Measurements from ENCODE around the gene BRMS1.

The BRMS1 gene

GRCh38 chr11:66336234-66337102 is 8.4 kb downstream of the BRMS1 start, which contains the start of gene RIN1:
TSS of gene RIN1 (minus strand) at chr11:66336434. CDS start at chr11:66336402, 32 bp downstream.
- peak in 2 of 3 donors; percentile 29 for DNase-seq
- H3K27me3 ChIP-seq (replicated peaks; ENCODE audit: control insufficient read depth, insufficient read depth, low read length, poor library complexity, severe bottlenecking) = no peaks in the 10 kb centered on the region
- no peaks in the 10 kb centered on the region for H3K9me3 ChIP-seq (ENCODE audit: control insufficient read depth, low read length)
- peaks cover 34% of the 10 kb centered on the region for H3K36me3 ChIP-seq (ENCODE audit: control insufficient read depth, insufficient read depth, low read length)
- H3K4me3 ChIP-seq (ENCODE audit: insufficient read depth, low read depth, low read length, poor library complexity, severe bottlenecking) = peak within 1 kb of the TSS; percentile 62
- H3K4me1 ChIP-seq (ENCODE audit: control insufficient read depth, insufficient read depth, low read length, poor library complexity, severe bottlenecking) = peaks cover 17% of the 10 kb centered on the region
- peak within 1 kb of the TSS; percentile 53 for H3K27ac ChIP-seq (ENCODE audit: insufficient read depth, low read length, poor library complexity, severe bottlenecking)

DNA sequence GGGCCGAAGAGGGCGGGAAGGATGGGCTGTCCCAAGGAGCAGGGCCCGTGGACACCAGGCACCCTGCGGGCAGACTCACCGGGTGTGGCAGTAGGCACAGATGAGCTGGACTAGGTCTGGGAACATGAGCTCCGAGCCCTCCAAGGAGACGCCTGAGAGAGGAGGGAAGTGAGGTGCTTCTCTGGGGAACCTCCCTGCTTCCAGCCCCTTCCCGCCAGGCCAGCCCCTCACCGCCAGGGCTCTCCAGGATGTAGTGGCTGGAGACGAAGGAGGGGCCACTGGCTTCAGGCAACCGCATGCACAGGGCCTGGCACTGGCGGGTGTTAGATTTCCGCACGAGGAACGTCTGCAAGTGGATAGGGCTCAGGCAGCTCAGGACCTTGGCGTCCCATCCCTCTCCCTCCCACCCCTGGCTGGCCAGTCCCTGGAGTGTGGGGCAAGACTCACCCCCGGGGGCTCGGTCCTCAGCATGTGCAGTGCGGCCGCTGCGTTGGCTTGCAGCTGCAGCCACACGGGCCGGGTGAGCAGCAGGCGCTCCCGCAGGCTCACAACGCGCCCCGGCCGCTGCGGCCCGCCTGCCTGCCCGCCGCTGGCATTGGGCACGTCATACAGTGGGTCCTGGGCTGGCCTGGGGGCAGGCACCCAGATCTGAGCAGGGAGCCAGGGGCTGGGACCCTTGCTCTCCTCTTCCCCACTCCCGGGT is 9.2 kb downstream of the BRMS1 start:
- Histone ChIP-seq H3K36me3 (ENCODE audit: control insufficient read depth, insufficient read depth, low read length) (peaks cover 26% of the 10 kb centered on the region), H3K4me1 (ENCODE audit: control insufficient read depth, insufficient read depth, low read length, poor library complexity, severe bottlenecking) (peaks cover 17% of the 10 kb centered on the region), H3K27me3 (replicated peaks; ENCODE audit: control insufficient read depth, insufficient read depth, low read length, poor library complexity, severe bottlenecking) (no peaks in the 10 kb centered on the region), H3K27ac (ENCODE audit: insufficient read depth, low read length, poor library complexity, severe bottlenecking) (peak overlapping the region; percentile 53), H3K4me3 (ENCODE audit: insufficient read depth, low read depth, low read length, poor library complexity, severe bottlenecking) (peak overlapping the region; percentile 62), H3K9me3 (ENCODE audit: control insufficient read depth, low read length) (no peaks in the 10 kb centered on the region)
- no peak for DNase-seq

DNA sequence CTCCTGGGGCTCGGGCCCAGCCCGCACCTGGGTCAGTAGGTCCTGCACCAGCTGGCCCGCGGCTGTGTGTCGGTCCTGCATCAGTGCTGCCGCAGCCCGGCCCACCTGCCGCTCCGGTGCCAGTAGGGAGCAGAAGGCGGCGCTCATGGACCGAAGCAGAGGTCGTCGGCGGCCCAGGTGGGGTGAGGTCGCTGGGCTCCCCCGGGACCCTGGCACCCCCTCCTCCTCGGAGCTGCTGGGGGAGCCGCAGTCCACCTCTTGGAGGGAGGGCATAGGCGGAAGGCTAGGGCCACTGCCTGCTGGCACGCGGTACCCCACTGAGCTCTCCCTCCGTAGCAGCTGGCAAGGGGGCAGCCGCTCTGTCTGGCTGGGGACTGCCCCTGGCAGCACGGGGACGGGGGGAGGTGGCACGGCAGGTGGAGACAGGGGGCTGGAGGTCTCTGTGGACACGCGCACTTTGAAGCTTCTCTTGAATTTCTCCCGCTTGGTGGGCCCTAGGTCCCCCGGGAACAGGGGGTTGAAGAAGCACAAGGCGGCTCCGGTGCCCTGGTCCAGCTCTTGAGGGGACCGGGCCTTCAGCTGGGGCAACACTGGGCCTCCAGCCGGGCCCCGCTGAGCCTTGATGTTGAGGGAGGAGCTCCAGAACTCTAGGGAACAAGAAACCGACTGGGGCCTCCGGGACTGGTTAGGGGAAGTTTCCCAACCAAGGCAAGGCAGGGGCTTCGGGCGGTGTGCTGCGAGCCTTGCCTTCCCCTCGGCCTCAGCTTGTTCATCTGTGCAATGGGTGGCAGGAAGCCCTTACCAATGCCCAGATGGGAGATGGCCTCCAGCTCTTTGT is 10.1 kb downstream of the BRMS1 start:
- Histone ChIP-seq H3K4me1 (ENCODE audit: control insufficient read depth, insufficient read depth, low read length, poor library complexity, severe bottlenecking) (peaks cover 17% of the 10 kb centered on the region), H3K9me3 (ENCODE audit: control insufficient read depth, low read length) (no peaks in the 10 kb centered on the region), H3K27me3 (replicated peaks; ENCODE audit: control insufficient read depth, insufficient read depth, low read length, poor library complexity, severe bottlenecking) (no peaks in the 10 kb centered on the region), H3K27ac (ENCODE audit: insufficient read depth, low read length, poor library complexity, severe bottlenecking) (no peak overlapping the region), H3K36me3 (ENCODE audit: control insufficient read depth, insufficient read depth, low read length) (peaks cover 18% of the 10 kb centered on the region), H3K4me3 (ENCODE audit: insufficient read depth, low read depth, low read length, poor library complexity, severe bottlenecking) (no peak overlapping the region)
- no peak for DNase-seq

GRCh38 chr11:66333896-66334604 is 10.9 kb downstream of the BRMS1 start:
- no peak overlapping the region for H3K4me3 ChIP-seq (ENCODE audit: insufficient read depth, low read depth, low read length, poor library complexity, severe bottlenecking)
- peaks cover 17% of the 10 kb centered on the region for H3K4me1 ChIP-seq (ENCODE audit: control insufficient read depth, insufficient read depth, low read length, poor library complexity, severe bottlenecking)
- no peaks in the 10 kb centered on the region for H3K9me3 ChIP-seq (ENCODE audit: control insufficient read depth, low read length)
- no peak for DNase-seq
- H3K27ac ChIP-seq (ENCODE audit: insufficient read depth, low read length, poor library complexity, severe bottlenecking) = no peak overlapping the region
- peaks cover 10% of the 10 kb centered on the region for H3K36me3 ChIP-seq (ENCODE audit: control insufficient read depth, insufficient read depth, low read length)
- H3K27me3 ChIP-seq (replicated peaks; ENCODE audit: control insufficient read depth, insufficient read depth, low read length, poor library complexity, severe bottlenecking) = no peaks in the 10 kb centered on the region

- no peaks in the 10 kb centered on the region for H3K27me3 ChIP-seq (replicated peaks; ENCODE audit: control insufficient read depth, insufficient read depth, low read length, poor library complexity, severe bottlenecking)
- H3K27ac ChIP-seq (ENCODE audit: insufficient read depth, low read length, poor library complexity, severe bottlenecking) = no peak overlapping the region
- DNase-seq = no peak
- H3K4me3 ChIP-seq (ENCODE audit: insufficient read depth, low read depth, low read length, poor library complexity, severe bottlenecking) = no peak overlapping the region
- H3K4me1 ChIP-seq (ENCODE audit: control insufficient read depth, insufficient read depth, low read length, poor library complexity, severe bottlenecking) = peaks cover 22% of the 10 kb centered on the region
- H3K9me3 ChIP-seq (ENCODE audit: control insufficient read depth, low read length) = no peaks in the 10 kb centered on the region
- H3K36me3 ChIP-seq (ENCODE audit: control insufficient read depth, insufficient read depth, low read length) = peaks cover 4% of the 10 kb centered on the region
Measured at GRCh38 chr11:66333220-66333877, 11.6 kb downstream of the BRMS1 start.

- Histone ChIP-seq H3K4me1 (ENCODE audit: control insufficient read depth, insufficient read depth, low read length, poor library complexity, severe bottlenecking) (peaks cover 28% of the 10 kb centered on the region), H3K9me3 (ENCODE audit: control insufficient read depth, low read length) (no peaks in the 10 kb centered on the region), H3K27me3 (replicated peaks; ENCODE audit: control insufficient read depth, insufficient read depth, low read length, poor library complexity, severe bottlenecking) (no peaks in the 10 kb centered on the region), H3K36me3 (ENCODE audit: control insufficient read depth, insufficient read depth, low read length) (no peaks in the 10 kb centered on the region), H3K27ac (ENCODE audit: insufficient read depth, low read length, poor library complexity, severe bottlenecking) (no peak overlapping the region), H3K4me3 (ENCODE audit: insufficient read depth, low read depth, low read length, poor library complexity, severe bottlenecking) (no peak overlapping the region)
- no peak for DNase-seq
Measured at GRCh38 chr11:66332371-66333219, 12.3 kb downstream of the BRMS1 start.

- peaks cover 32% of the 10 kb centered on the region for H3K4me1 ChIP-seq (ENCODE audit: control insufficient read depth, insufficient read depth, low read length, poor library complexity, severe bottlenecking)
- no peaks in the 10 kb centered on the region for H3K9me3 ChIP-seq (ENCODE audit: control insufficient read depth, low read length)
- H3K27me3 ChIP-seq (replicated peaks; ENCODE audit: control insufficient read depth, insufficient read depth, low read length, poor library complexity, severe bottlenecking) = no peaks in the 10 kb centered on the region
- no peaks in the 10 kb centered on the region for H3K36me3 ChIP-seq (ENCODE audit: control insufficient read depth, insufficient read depth, low read length)
- no peak for DNase-seq
- H3K27ac ChIP-seq (ENCODE audit: insufficient read depth, low read length, poor library complexity, severe bottlenecking) = no peak overlapping the region
- H3K4me3 ChIP-seq (ENCODE audit: insufficient read depth, low read depth, low read length, poor library complexity, severe bottlenecking) = no peak overlapping the region
Measured at GRCh38 chr11:66331542-66332370, 13.1 kb downstream of the BRMS1 start.

DNA sequence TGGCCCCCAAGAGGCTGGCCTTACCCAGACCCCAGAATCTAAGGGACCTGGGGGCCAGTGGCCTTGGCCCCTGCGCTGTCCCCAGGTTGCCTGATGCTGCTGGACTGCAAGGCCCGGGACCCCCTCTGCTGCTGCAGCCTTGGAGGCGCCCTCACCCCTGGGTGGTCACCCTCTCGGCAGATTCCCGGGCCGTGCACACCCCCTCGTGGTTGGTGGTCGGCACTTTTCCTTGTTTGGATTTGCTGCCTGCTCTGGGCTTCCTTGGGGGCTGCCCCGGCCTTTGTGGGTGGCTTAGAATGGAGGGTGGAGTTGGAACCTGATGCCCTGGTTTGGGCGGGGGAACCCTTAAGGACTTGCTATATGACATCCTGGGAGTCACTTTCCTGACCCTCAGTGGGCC is 14.0 kb downstream of the BRMS1 start:
- Histone ChIP-seq H3K27ac (ENCODE audit: insufficient read depth, low read length, poor library complexity, severe bottlenecking) (no peak overlapping the region), H3K4me3 (ENCODE audit: insufficient read depth, low read depth, low read length, poor library complexity, severe bottlenecking) (no peak overlapping the region), H3K27me3 (replicated peaks; ENCODE audit: control insufficient read depth, insufficient read depth, low read length, poor library complexity, severe bottlenecking) (no peaks in the 10 kb centered on the region), H3K9me3 (ENCODE audit: control insufficient read depth, low read length) (no peaks in the 10 kb centered on the region), H3K4me1 (ENCODE audit: control insufficient read depth, insufficient read depth, low read length, poor library complexity, severe bottlenecking) (peaks cover 30% of the 10 kb centered on the region), H3K36me3 (ENCODE audit: control insufficient read depth, insufficient read depth, low read length) (no peaks in the 10 kb centered on the region)
- DNase-seq = no peak

Data from effector memory CD4-positive, alpha-beta T cell (primary cell).